GM12878 (cell line): Measurements from ENCODE around the gene SURF2. TPM values are rescaled to one million over a fixed set of nuclear protein-coding genes. Genes with fewer than 3 reads are reported as not detected.

Experiments
- ATAC-seq: fragments of 200-7000 bp; cut with Tn5 transposase; 3 replicates; pipeline ENCODE4 v1.9.1; 2020; ENCODE audit warnings: mild to moderate bottlenecking, moderate library complexity
- BruUV-seq: library from RNA; stranded (reverse); fragments of 400-500 nt; replicated peaks from 2 replicates; lab custom pipeline; 2021; lab: Mats Ljungman, UMichigan
- CTCF ChIA-PET: fragments of 300-600 bp; sonication (Branson Sonifier 250); formaldehyde crosslinking; extraction: SDS; loops from one replicate; lab custom pipeline; 2021; ENCODE audit warnings: inconsistent platforms; lab: Yijun Ruan, JAX
- POLR2A ChIA-PET: fragments of 350-600 bp; formaldehyde crosslinking; extraction: SDS; loops from one replicate; lab custom pipeline; 2021; ENCODE audit warnings: inconsistent platforms; lab: Charles Lee
- RAD21 ChIA-PET: fragments of 300-600 bp; sonication (Branson Sonifier 250); formaldehyde crosslinking; loops from one replicate; lab custom pipeline; 2023; ENCODE audit warnings: antibody characterized with exemption; ENCODE audit not compliant: unreplicated experiment; lab: Charles Lee
- SMC1A ChIA-PET: fragments of 300-600 bp; sonication (Branson Sonifier 250); formaldehyde crosslinking; loops from one replicate; lab custom pipeline; 2023; ENCODE audit not compliant: unreplicated experiment, uncharacterized antibody; lab: Charles Lee
- DNase-seq: peaks from one replicate; pipeline ENCODE4 v3.0.0-alpha.2; 2011; ENCODE audit warnings: low read depth, low spot score
- FAIRE-seq: peaks from 3 replicates; lab custom pipeline; 2011; peaks lifted over from hg19 to GRCh38; lab: Jason Lieb, UNC
- H2AFZ ChIP-seq: 2 replicates; pipeline ENCODE4 v1.6.0; 2011; ENCODE audit warnings: low read depth, low read length, control low read depth; ENCODE audit not compliant: control insufficient read depth
- H3K27ac ChIP-seq: 2 replicates; pipeline ENCODE4 v1.5.1; 2011; ENCODE audit warnings: control low read depth; ENCODE audit not compliant: control insufficient read depth, insufficient read depth
- H3K27me3 ChIP-seq, 2 experiments: replicated peaks in 1 of 2; 2 replicates each; pipeline versions ENCODE4 v1.6.0 to v1.6.1; 2011; ENCODE audit warnings: low read length in 1 of 2; ENCODE audit not compliant: control insufficient read depth in 2 of 2, insufficient read depth in 2 of 2
- H3K36me3 ChIP-seq, 2 experiments: 2 replicates each; pipeline ENCODE4 v1.5.1; 2011; ENCODE audit warnings: low read length in 1 of 2; ENCODE audit not compliant: control insufficient read depth in 2 of 2, insufficient read depth in 2 of 2
- H3K4me1 ChIP-seq: 2 replicates; pipeline ENCODE4 v1.6.1; 2011; ENCODE audit warnings: mild to moderate bottlenecking, low read length, moderate library complexity, mixed read lengths; ENCODE audit not compliant: control insufficient read depth, insufficient read depth
- H3K4me2 ChIP-seq: 2 replicates; pipeline ENCODE4 v1.6.0; 2011; ENCODE audit warnings: control low read depth; ENCODE audit not compliant: control insufficient read depth, insufficient read depth
- H3K4me3 ChIP-seq: fragments of 200-600 bp; sonication (generic); 2 replicates; pipeline ENCODE4 v1.5.1; 2016
- H3K79me2 ChIP-seq: 2 replicates; pipeline ENCODE4 v1.6.0; 2011; ENCODE audit warnings: low read length; ENCODE audit not compliant: control insufficient read depth, insufficient read depth
- H3K9ac ChIP-seq: 2 replicates; pipeline ENCODE4 v1.8.0; 2011; ENCODE audit warnings: low read length, control low read depth, mixed read lengths; ENCODE audit not compliant: control insufficient read depth, insufficient read depth
- H3K9me3 ChIP-seq: replicated peaks from 3 replicates; pipeline ENCODE4 v1.5.1; 2011; ENCODE audit warnings: mild to moderate bottlenecking, low read length; ENCODE audit not compliant: control insufficient read depth, insufficient read depth
- H4K20me1 ChIP-seq: 2 replicates; pipeline ENCODE4 v1.6.0; 2011; ENCODE audit not compliant: control insufficient read depth, insufficient read depth
- KLF5 ChIP-seq: fragments of 450-650 bp; IDR thresholded peaks from 2 replicates; pipeline ENCODE4 v1.6.1; 2014; ENCODE audit warnings: mild to moderate bottlenecking; ENCODE audit not compliant: partially characterized antibody
- LARP7 ChIP-seq: fragments of 450-650 bp; IDR thresholded peaks from 2 replicates; pipeline ENCODE4 v1.6.1; 2017; ENCODE audit warnings: mild to moderate bottlenecking
- NR2F1 ChIP-seq: fragments of 450-650 bp; conservative IDR thresholded peaks from 2 replicates; pipeline ENCODE4 v1.6.1; 2017; ENCODE audit warnings: mild to moderate bottlenecking
- POLR2A ChIP-seq: IDR thresholded peaks from 2 replicates; pipeline ENCODE4 v1.6.1; 2011; ENCODE audit warnings: low read depth, mild to moderate bottlenecking, low read length
- SP1 ChIP-seq: IDR thresholded peaks from one replicate; pipeline ENCODE4 v1.6.1; 2011; ENCODE audit warnings: low read depth, low read length
- SRF ChIP-seq, 2 experiments: IDR thresholded peaks; 2 replicates each; pipeline ENCODE4 v1.6.1; 2011; ENCODE audit warnings: low read depth in 2 of 2, low read length in 2 of 2, mild to moderate bottlenecking in 1 of 2, moderate library complexity in 1 of 2
- USF2 ChIP-seq: IDR thresholded peaks from 2 replicates; pipeline ENCODE4 v1.6.1; 2011; ENCODE audit warnings: low read depth, low read length, improper control_type of control experiment, borderline replicate concordance
- WGBS: methylation state at CpG from one replicate; pipeline ENCODE4 v1.1.6; 2016; ENCODE audit warnings: low lambda C conversion rate; ENCODE audit not compliant: insufficient replicate concordance, insufficient coverage; ENCODE audit errors: missing lambda C conversion rate; 5-methylcytosine and 5-hydroxymethylcytosine counted together
- in situ Hi-C: fragments of 300-500 bp; cut with MboI; formaldehyde crosslinking; loops from 9 replicates; pipeline ENCODE4 v1.14.3; 2018; ENCODE audit warnings: mixed read lengths
- intact Hi-C: fragments of 100-400 bp; cut with micrococcal nuclease; formaldehyde crosslinking; loops from one replicate; pipeline ENCODE4 v1.14.2; 2022; ENCODE audit not compliant: unreplicated experiment
- polyA plus RNA-seq, 11 experiments: library from polyadenylated mRNA; depleted of rRNA in 4 of 11; unstranded in 6 of 11; stranded (reverse) in 5 of 11; fragments of >200 nt; fragmentation: Nextera tagmentation in 4 of 11; fragmentation: Illumina TruSeq in 1 of 11; extraction: Ambion mirVana in 4 of 11; extraction: Trizol in 1 of 11; gene quantifications; 1 replicate in 1 of 11; 2 replicates in 10 of 11; pipeline versions ENCODE4 v1.2.1 to v1.2.3, GENCODE V29; 2011 to 2016; ENCODE audit warnings: inconsistent platforms in 2 of 11, missing spikeins in 2 of 11, low read depth in 1 of 11
- total RNA-seq, 4 experiments: library from RNA; depleted of rRNA in 3 of 4; stranded (reverse); fragments of >200 nt in 3 of 4; fragmentation: Illumina TruSeq in 1 of 4; extraction: Trizol in 1 of 4; gene quantifications; 2 replicates each; pipeline versions ENCODE4 v1.2.1 to v1.2.3, GENCODE V29; 2013 to 2021

SURF2 gene
- total and polyA plus RNA-seq, 10 of the 15 experiments (the other 5 are each of a cell fraction or from before 2014, with no cell fraction given), result 4.0 to 41.7 (median 20.8) TPM

GRCh38 chr9:133397895-133398294 lies 41.5 kb downstream of the SURF2 start:
- no peak for DNase-seq
- in situ Hi-C loops, result no loop called here
- no peaks in the 10 kb centered on the region for H3K79me2 ChIP-seq
- H3K27me3 ChIP-seq, result no peaks in the 10 kb centered on the region
- ChIA-PET RAD21 (no interaction called here), POLR2A (no interaction called here)
- 66% methylated on average over 9 of the region's 9 CpGs for WGBS
- no peak overlapping the region for H2AFZ ChIP-seq
- no peak for FAIRE-seq
- H3K9ac ChIP-seq, result no peak overlapping the region
- ATAC-seq, result no peak
- H3K9me3 ChIP-seq, result no peaks in the 10 kb centered on the region
- H3K4me2 ChIP-seq, result no peak overlapping the region
- TF ChIP-seq POLR2A (peak; percentile 41; the same call in 1 of the 2 replicates), SRF (IDR thresholded peaks at IDR 0.05; ENCODE audit: low read depth in 2 of 2, low read length in 2 of 2) (no peak), NR2F1 (no peak)
- TF ChIP-seq, all 136 proteins: peak for 1
- H3K4me1 ChIP-seq, result no peaks in the 10 kb centered on the region
- SMC1A ChIA-PET, result no interaction called here
- H4K20me1 ChIP-seq, result no peaks in the 10 kb centered on the region
- intact Hi-C loops, result no loop called here
- no peak overlapping the region for H3K27ac ChIP-seq
- H3K36me3 ChIP-seq, result no peaks in the 10 kb centered on the region; a peak in 1 of 4 replicates
- no peak overlapping the region for H3K4me3 ChIP-seq
- no TSS peak for BruUV-seq
- CTCF ChIA-PET, result interaction anchor here (1.3 to 3.2 kb wide), 2 partner anchors 40 to 212 kb away, joined by 4 to 13 read pairs; no protein-coding TSS in a partner anchor

- ChIA-PET SMC1A (no interaction called here), CTCF (interaction anchor here (1.0 to 2.0 kb wide), 5 partner anchors 15 to 214 kb away, joined by 3 to 6 read pairs (median 5); no protein-coding TSS in a partner anchor), POLR2A (no interaction called here), RAD21 (interaction anchor here (1.0 to 1.3 kb wide), 2 partner anchors 21 to 78 kb away, joined by 3 read pairs; no protein-coding TSS in a partner anchor)
- in situ Hi-C loops (no loop called here), intact Hi-C loops (no loop called here)
- no peaks in the 10 kb centered on the region for H3K79me2 ChIP-seq
- no peak overlapping the region for H3K9ac ChIP-seq
- ATAC-seq (no peak), FAIRE-seq (no peak), DNase-seq (no peak)
- H4K20me1 ChIP-seq, result no peaks in the 10 kb centered on the region; the same call in 1 of the 2 replicates
- H3K9me3 ChIP-seq, result no peaks in the 10 kb centered on the region
- no TSS peak for BruUV-seq
- no peak overlapping the region for H3K4me3 ChIP-seq
- WGBS, result 81% methylated on average over 10 of the region's 12 CpGs
- no peak overlapping the region for H3K4me2 ChIP-seq
- no peaks in the 10 kb centered on the region for H3K27me3 ChIP-seq
- H3K4me1 ChIP-seq, result no peaks in the 10 kb centered on the region
- no peak for TF ChIP-seq SP1
- no peak for TF ChIP-seq USF2
- TF ChIP-seq KLF5, result no peak
- no peak for TF ChIP-seq LARP7
- 0 out of 2 replicates have a peak, but pooled peaks have one; percentile 40 for TF ChIP-seq POLR2A
- H3K36me3 ChIP-seq, result peaks cover 4 to 11% of the 10 kb centered on the region in 2 experiments; a peak in 3 of 4 replicates
- no peak overlapping the region for H3K27ac ChIP-seq
- no peak overlapping the region for H2AFZ ChIP-seq
Observed at GRCh38 chr9:133400292-133400691, 43.9 kb downstream of the SURF2 start.
